Liver (tissue), 9 donors: Measurements from ENCODE around the gene AREL1. TPM values are rescaled to one million over a fixed set of nuclear protein-coding genes. Genes with fewer than 3 reads are reported as not detected.

Experiments used
- DNase-seq: peaks from one replicate; pipeline ENCODE4 v3.0.0-alpha.2; 2017; ENCODE audit warnings: low spot score
- H3K27ac ChIP-seq, 2 donors: one replicate each; pipeline ENCODE4 v1.7.0; 2013; ENCODE audit warnings: inconsistent platforms in 2 of 2, low read length in 2 of 2, control low read depth in 1 of 2, low read depth in 1 of 2, mild to moderate bottlenecking in 1 of 2
- H3K27me3 ChIP-seq, 4 donors: one replicate each; pipeline versions ENCODE4 v1.6.1 to v1.7.0; 2013; ENCODE audit warnings: low read length in 3 of 4, inconsistent platforms in 1 of 4, mild to moderate bottlenecking in 1 of 4, moderate library complexity in 1 of 4; ENCODE audit not compliant: control insufficient read depth in 4 of 4, insufficient read depth in 4 of 4
- H3K36me3 ChIP-seq, 4 donors: one replicate each; pipeline versions ENCODE4 v1.6.1 to v1.7.0; 2013; ENCODE audit warnings: low read length in 3 of 4, mild to moderate bottlenecking in 3 of 4, low read depth in 1 of 4, moderate library complexity in 1 of 4; ENCODE audit not compliant: control insufficient read depth in 4 of 4, insufficient read depth in 3 of 4
- H3K4me1 ChIP-seq, 4 donors: one replicate each; pipeline versions ENCODE4 v1.6.1 to v1.7.0; 2013; ENCODE audit warnings: low read length in 3 of 4, mild to moderate bottlenecking in 3 of 4, moderate library complexity in 1 of 4; ENCODE audit not compliant: control insufficient read depth in 4 of 4, insufficient read depth in 4 of 4
- H3K4me3 ChIP-seq, 3 donors: one replicate each; pipeline versions ENCODE4 v1.6.1 to v1.7.0; 2013; ENCODE audit warnings: low read length in 3 of 3, control low read depth in 1 of 3, low read depth in 1 of 3, mild to moderate bottlenecking in 1 of 3
- H3K9ac ChIP-seq, 2 donors: one replicate each; pipeline ENCODE4 v1.7.0; 2013; ENCODE audit warnings: low read length in 2 of 2, mild to moderate bottlenecking in 2 of 2, moderate library complexity in 2 of 2, control low read depth in 1 of 2, low read depth in 1 of 2
- H3K9me3 ChIP-seq, 4 donors: one replicate each; pipeline versions ENCODE4 v1.6.1 to v1.7.0; 2013; ENCODE audit warnings: low read length in 3 of 4; ENCODE audit not compliant: control insufficient read depth in 4 of 4
- ATF3 ChIP-seq: IDR thresholded peaks from 2 replicates; pipeline ENCODE4 v1.6.1; 2016; ENCODE audit warnings: antibody characterized with exemption
- FOXA1 ChIP-seq: IDR thresholded peaks from 2 replicates; pipeline ENCODE4 v1.6.1; 2016; ENCODE audit warnings: antibody characterized with exemption
- FOXA2 ChIP-seq: IDR thresholded peaks from 2 replicates; pipeline ENCODE4 v1.6.1; 2016; ENCODE audit warnings: antibody characterized with exemption
- GABPA ChIP-seq, 2 donors: IDR thresholded peaks in 1 of 2; conservative IDR thresholded peaks in 1 of 2; 2 replicates each; pipeline ENCODE4 v1.6.1; 2016; ENCODE audit warnings: antibody characterized with exemption in 2 of 2, mild to moderate bottlenecking in 1 of 2, moderate library complexity in 1 of 2
- HNF4G ChIP-seq: IDR thresholded peaks from 2 replicates; pipeline ENCODE4 v1.6.1; 2016; ENCODE audit warnings: antibody characterized with exemption
- JUND ChIP-seq, 2 donors: IDR thresholded peaks; 2 replicates each; pipeline ENCODE4 v1.6.1; 2016; ENCODE audit warnings: antibody characterized with exemption in 2 of 2
- MAX ChIP-seq: IDR thresholded peaks from 2 replicates; pipeline ENCODE4 v1.6.1; 2016; ENCODE audit warnings: antibody characterized with exemption
- RAD21 ChIP-seq, 2 donors: IDR thresholded peaks; 2 replicates each; pipeline ENCODE4 v1.6.1; 2016; ENCODE audit warnings: antibody characterized with exemption in 2 of 2, mild to moderate bottlenecking in 2 of 2
- REST ChIP-seq: IDR thresholded peaks from 2 replicates; pipeline ENCODE4 v1.6.1; 2016; ENCODE audit warnings: antibody characterized with exemption, mild to moderate bottlenecking
- SP1 ChIP-seq: IDR thresholded peaks from 2 replicates; pipeline ENCODE4 v1.6.1; 2018; ENCODE audit warnings: antibody characterized with exemption, mild to moderate bottlenecking
- YY1 ChIP-seq: IDR thresholded peaks from 2 replicates; pipeline ENCODE4 v1.6.1; 2016; ENCODE audit warnings: antibody characterized with exemption, mild to moderate bottlenecking
- ZBTB33 ChIP-seq: IDR thresholded peaks from 2 replicates; pipeline ENCODE4 v1.6.1; 2016; ENCODE audit warnings: antibody characterized with exemption
- WGBS: extraction: QIAGEN DNeasy Blood & Tissue Kit; methylation state at CpG from one replicate; pipeline ENCODE4 v1.1.7; 2013; 5-methylcytosine and 5-hydroxymethylcytosine counted together
- polyA plus RNA-seq, 2 donors: library from polyadenylated mRNA; stranded (reverse) in 1 of 2; unstranded in 1 of 2; fragments of 200-250 nt in 1 of 2; fragments of >200 nt in 1 of 2; fragmentation: Nextera tagmentation in 1 of 2; extraction: Ambion mirVana in 1 of 2; gene quantifications; one replicate each; pipeline versions ENCODE4 v1.2.1 to v1.2.3, GENCODE V29; 2013 to 2015
- total RNA-seq, 2 donors: library from RNA; depleted of rRNA; stranded (reverse); fragments of >200 nt; gene quantifications; one replicate each; pipeline ENCODE4 v1.2.3, GENCODE V29; 2014
- donor health status: healthy.
- donor health status: healthy.
- donor health status: healthy.
- donor health status: healthy.
- donor health status: healthy.

The AREL1 gene
- total and polyA plus RNA-seq, 4 donors, result 5.6 to 26.6 (median 13.2) TPM

GRCh38 chr14:74702293-74702692 lies 10.6 kb downstream of the AREL1 start:
- Histone ChIP-seq H3K27me3 (no peaks in the 10 kb centered on the region), H3K4me3 (no peak overlapping the region), H3K4me1 (peaks cover 0 to 2% (median 0%) of the 10 kb centered on the region in 4 donors), H3K27ac (no peak overlapping the region), H3K36me3 (peaks cover 0 to 3% (median 0%) of the 10 kb centered on the region in 4 donors), H3K9ac (no peak overlapping the region), H3K9me3 (no peaks in the 10 kb centered on the region)
- DNase-seq, result no peak
- WGBS, result 96% methylated on average over 2 of the region's 2 CpGs
- TF ChIP-seq RAD21 (IDR thresholded peaks at IDR 0.05) (no peak), ATF3 (no peak), JUND (IDR thresholded peaks at IDR 0.05) (no peak), HNF4G (no peak), REST (no peak), MAX (no peak), ZBTB33 (no peak), SP1 (no peak), FOXA2 (no peak), FOXA1 (no peak)

- H3K9ac ChIP-seq, result no peak overlapping the region
- no peak overlapping the region for H3K27ac ChIP-seq
- no peaks in the 10 kb centered on the region for H3K27me3 ChIP-seq
- no peak for TF ChIP-seq GABPA (IDR thresholded peaks at IDR 0.05 in 1 of 2, conservative IDR thresholded peaks at IDR 0.05 in 1 of 2)
- TF ChIP-seq ZBTB33, result no peak
- TF ChIP-seq YY1, result peak; percentile 37
- no peak for TF ChIP-seq HNF4G
- no peak for DNase-seq
- no peaks in the 10 kb centered on the region for H3K9me3 ChIP-seq
- WGBS, result 95% methylated on average over 4 of the region's 4 CpGs
- H3K4me1 ChIP-seq, result no peaks in the 10 kb centered on the region
- no peak overlapping the region for H3K4me3 ChIP-seq
- peaks cover 0 to 3% (median 0%) of the 10 kb centered on the region in 4 donors for H3K36me3 ChIP-seq
Measured at GRCh38 chr14:74698465-74698864, 14.4 kb downstream of the AREL1 start.
